AG04449 (cell line): ENCODE measurements around the gene GNG7.

ENCODE experiments used
- CTCF ChIA-PET: fragments of 350-600 bp; formaldehyde crosslinking; extraction: SDS; loops from one replicate; lab custom pipeline; 2021; ENCODE audit warnings: antibody characterized with exemption; lab: Yijun Ruan, JAX
- POLR2A ChIA-PET: fragments of 400-600, 350-600 bp; formaldehyde crosslinking; extraction: SDS; loops from one replicate; lab custom pipeline; 2020; ENCODE audit warnings: antibody characterized with exemption, inconsistent platforms; lab: Yijun Ruan, JAX
- DNase-seq: peaks from one replicate; pipeline ENCODE4 v3.0.0-alpha.2; 2010; ENCODE audit warnings: low read depth, low spot score
- H3K4me3 ChIP-seq: 2 replicates; pipeline ENCODE4 v1.5.1; 2011; ENCODE audit warnings: low read depth, mild to moderate bottlenecking, control low read depth, low read length
- TF ChIP-seq, protein P1 (sequence below): IDR thresholded peaks from one replicate; pipeline ENCODE4 v1.5.1; 2011; ENCODE audit warnings: mild to moderate bottlenecking, moderate library complexity, low read length, control low read depth, inconsistent platforms; ENCODE audit not compliant: insufficient read depth; ENCODE audit errors: missing control alignments

Gene GNG7

DNA sequence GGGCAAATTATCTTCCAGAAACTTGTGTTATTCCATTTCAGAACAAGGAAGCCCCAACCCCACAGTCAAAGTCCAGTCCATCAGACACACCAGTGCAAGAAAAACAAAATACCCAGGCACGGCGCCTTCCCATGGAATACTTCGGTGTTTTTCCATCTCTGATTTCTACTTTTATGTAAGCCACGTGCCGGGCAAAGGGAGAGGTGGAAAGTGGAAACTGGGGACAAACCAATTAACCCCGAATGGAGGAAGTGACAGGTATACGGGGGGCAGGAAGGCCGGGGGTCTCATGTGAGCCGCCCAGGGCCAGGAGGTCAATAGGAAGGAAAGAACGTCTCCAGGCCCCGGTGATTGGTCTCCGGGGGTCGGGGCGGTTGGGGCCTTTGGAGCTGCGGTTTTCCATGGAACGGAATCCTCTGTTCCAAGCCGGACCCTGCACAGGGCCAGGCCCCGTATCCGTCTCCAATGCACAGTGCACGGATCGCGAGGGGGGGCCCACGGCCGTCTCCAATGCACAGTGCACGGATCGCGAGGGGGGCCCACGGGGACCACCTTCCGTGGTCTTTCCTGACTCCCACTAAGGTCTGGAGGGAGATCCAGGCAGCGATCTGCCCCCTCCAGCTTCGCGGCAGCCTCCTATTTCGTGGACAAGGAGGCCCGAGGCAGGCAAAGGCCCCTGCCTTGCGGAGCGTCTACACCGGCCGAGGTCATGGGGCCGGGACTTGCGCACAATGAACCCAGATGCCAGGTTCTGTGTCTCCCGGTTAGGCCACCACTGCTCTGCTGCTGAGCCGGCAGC, 146.9 kb downstream of the GNG7 start:
- ChIA-PET POLR2A (interaction anchor here (0.9 to 1.1 kb wide), 3 partner anchors 12 to 80 kb away, joined by 3 to 4 read pairs (median 4); partner anchors contain the start of gene GADD45B), CTCF (interaction anchor here (1.1 to 1.6 kb wide), 3 partner anchors 9 to 15 kb away, joined by 3 read pairs; no protein-coding TSS in a partner anchor)
- TF ChIP-seq, protein P1, sequence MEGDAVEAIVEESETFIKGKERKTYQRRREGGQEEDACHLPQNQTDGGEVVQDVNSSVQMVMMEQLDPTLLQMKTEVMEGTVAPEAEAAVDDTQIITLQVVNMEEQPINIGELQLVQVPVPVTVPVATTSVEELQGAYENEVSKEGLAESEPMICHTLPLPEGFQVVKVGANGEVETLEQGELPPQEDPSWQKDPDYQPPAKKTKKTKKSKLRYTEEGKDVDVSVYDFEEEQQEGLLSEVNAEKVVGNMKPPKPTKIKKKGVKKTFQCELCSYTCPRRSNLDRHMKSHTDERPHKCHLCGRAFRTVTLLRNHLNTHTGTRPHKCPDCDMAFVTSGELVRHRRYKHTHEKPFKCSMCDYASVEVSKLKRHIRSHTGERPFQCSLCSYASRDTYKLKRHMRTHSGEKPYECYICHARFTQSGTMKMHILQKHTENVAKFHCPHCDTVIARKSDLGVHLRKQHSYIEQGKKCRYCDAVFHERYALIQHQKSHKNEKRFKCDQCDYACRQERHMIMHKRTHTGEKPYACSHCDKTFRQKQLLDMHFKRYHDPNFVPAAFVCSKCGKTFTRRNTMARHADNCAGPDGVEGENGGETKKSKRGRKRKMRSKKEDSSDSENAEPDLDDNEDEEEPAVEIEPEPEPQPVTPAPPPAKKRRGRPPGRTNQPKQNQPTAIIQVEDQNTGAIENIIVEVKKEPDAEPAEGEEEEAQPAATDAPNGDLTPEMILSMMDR, result no peak
- no peak overlapping the region for H3K4me3 ChIP-seq
- no peak for DNase-seq

- TF ChIP-seq, protein P1, result no peak
- CTCF ChIA-PET, result interaction anchor here (1.1 to 1.6 kb wide), 5 partner anchors 9 to 81 kb away, joined by 3 read pairs; no protein-coding TSS in a partner anchor
- no peak overlapping the region for H3K4me3 ChIP-seq
- DNase-seq, result no peak
- POLR2A ChIA-PET, result interaction anchor here (1.1 kb wide), 3 partner anchors 11 to 79 kb away, joined by 3 to 5 read pairs (median 4); partner anchors contain the start of gene GADD45B
These were observed 147.6 kb downstream of the GNG7 start for GRCh38 chr19:2554856-2555255.

DNA sequence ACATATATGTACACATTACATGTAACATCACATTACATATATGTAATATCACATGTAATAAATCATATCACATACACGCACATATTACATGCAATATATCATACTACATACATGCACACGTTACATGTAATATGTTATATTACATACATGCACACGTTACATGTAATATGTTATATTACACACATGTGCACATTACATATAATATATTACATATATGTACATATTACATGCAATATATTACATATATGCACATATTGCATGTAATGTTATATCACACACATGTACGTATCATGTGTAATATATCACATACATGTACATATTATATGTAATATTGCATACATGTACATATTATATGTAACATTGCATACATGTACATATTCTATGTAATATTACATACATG, 149.0 kb downstream of the GNG7 start:
- POLR2A ChIA-PET, result no interaction called here
- TF ChIP-seq, protein P1, result no peak
- no peak overlapping the region for H3K4me3 ChIP-seq
- DNase-seq, result no peak
- CTCF ChIA-PET, result interaction anchor here (1.2 to 3.4 kb wide), 3 partner anchors 12 to 80 kb away, joined by 3 to 14 read pairs (median 3); no protein-coding TSS in a partner anchor

DNA sequence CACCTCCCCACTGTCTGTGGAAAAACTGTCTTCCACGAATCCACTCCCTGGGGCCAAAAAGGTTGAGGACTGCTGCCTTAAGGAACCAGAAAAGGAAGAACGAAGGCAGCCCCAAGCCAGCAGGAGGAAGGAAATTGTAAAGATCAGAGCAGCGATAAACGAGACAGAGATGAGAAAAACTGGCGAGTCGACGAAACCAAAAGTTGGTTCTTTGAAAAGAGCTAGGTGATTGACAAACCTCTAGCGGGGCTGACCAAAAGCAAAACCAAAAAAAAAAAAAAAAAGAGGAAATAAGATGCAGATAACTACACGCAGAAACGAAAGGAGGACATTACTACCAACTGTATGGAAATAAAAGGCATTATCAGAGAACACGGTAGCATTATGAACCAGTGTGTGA, 149.6 kb downstream of the GNG7 start:
- ChIA-PET CTCF (interaction anchor here (1.3 to 3.4 kb wide), 2 partner anchors 11 to 27 kb away, joined by 4 to 14 read pairs; no protein-coding TSS in a partner anchor), POLR2A (no interaction called here)
- H3K4me3 ChIP-seq, result no peak overlapping the region
- TF ChIP-seq, protein P1, result no peak
- no peak for DNase-seq

- POLR2A ChIA-PET, result interaction anchor here (1.1 to 3.1 kb wide), 2 partner anchors 11 to 75 kb away, joined by 3 to 20 read pairs; partner anchors contain the start of gene GADD45B
- CTCF ChIA-PET, result interaction anchor here (1.3 to 3.4 kb wide), 2 partner anchors 10 to 28 kb away, joined by 4 to 14 read pairs; no protein-coding TSS in a partner anchor
These were observed 150.7 kb downstream of the GNG7 start for GRCh38 chr19:2551864-2552185.

More at GRCh38 chr19:2551864-2552185, 150.7 kb downstream of the GNG7 start:
- DNase-seq, result no peak
- no peak overlapping the region for H3K4me3 ChIP-seq
- TF ChIP-seq, protein P1, result no peak
